ENCODE results near the gene MDH1.

The MDH1 gene

DNA sequence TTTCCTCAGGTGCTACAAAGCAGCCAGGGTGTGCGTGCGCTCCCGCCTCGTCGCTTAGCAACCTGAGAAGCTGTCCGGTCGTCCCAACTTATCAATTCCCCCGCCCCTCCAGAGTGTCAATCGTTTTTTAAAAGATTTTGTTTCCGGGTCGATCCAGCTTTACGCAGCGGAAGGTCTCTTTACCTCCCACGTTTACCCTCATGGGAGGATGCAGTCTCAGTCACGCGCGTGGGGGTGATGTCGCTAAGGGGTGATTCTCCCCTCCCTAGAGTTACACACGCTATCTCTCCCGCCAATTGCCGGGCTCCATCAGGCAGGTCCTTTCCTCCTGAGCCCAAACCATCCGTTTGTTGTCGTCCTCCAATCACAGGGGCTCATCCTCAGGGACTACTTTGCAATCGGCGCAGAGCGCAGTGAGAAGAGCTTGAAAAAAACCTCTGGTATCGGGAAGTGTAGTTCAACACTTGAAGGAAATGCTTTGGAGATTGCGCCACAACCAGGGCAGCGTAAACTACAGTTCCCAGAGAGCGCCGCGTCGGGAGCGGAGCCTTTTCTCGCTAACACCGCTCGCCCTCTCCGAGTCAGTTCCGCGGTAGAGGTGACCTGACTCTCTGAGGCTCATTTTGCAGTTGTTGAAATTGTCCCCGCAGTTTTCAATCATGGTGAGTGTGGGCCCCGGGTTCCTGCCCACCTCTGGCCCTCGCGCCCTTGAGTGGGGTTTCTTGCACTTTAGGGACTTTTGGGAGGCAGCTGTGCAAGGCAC lies at the start of gene MDH1, which contains the start of gene WDPCP:
TSS of gene MDH1 (plus strand) at position 579 of the 763 bp plus-strand sequence. CDS start at position 660, 81 bp downstream.
TSS of gene WDPCP (minus strand) at position 93 of the 763 bp plus-strand sequence. CDS start 206 bp downstream, outside the sequence.
- H3K4me3 ChIP-seq (ENCODE audit: control insufficient read depth, low read depth, low read length) = peak within 1 kb of the TSS; percentile 96
- DNase-seq (ENCODE audit: low read depth) = peak; percentile 100
- TF ChIP-seq CTCF (conservative IDR thresholded peaks at IDR 0.05; ENCODE audit: control insufficient read depth, insufficient read depth, low read depth, low read length) = no peak

DNA sequence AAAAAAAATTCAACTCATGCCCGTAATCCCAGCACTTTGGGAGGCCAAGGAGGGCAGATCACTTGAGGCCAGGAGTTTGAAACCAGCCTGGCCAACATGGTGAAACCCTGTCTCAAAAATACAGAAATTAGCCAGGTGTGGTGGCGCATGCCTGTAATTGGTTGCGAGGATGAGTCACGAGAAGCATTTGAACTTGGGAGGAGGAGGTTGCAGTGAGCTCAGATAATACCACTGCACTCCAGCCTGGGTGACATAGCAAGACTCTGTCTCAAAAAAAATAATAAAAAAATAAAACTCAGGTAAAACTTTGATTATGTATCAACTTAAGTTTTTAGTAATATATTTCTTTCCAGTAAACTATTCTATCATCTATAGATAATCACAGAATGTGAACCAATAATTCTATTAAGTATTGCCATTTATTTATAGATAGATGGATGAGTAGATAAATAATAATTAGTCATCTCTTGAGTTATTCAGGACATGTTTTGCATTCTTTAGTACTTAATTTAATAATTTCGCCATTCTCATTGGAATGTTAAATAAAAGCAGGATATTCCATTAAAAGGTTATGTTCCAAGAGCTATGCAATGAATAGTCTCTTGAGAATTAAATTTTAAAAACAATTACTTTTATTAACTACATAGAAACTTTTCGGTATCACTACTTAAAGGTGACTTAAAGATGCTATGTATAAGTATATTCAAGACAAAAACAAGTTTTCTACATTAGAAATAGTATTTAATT lies 49.2 kb upstream of the MDH1 start:
- TF ChIP-seq CTCF (conservative IDR thresholded peaks at IDR 0.05; ENCODE audit: control insufficient read depth, insufficient read depth, low read depth, low read length) = no peak
- peak; percentile 7 for DNase-seq (ENCODE audit: low read depth)
- H3K4me3 ChIP-seq (ENCODE audit: control insufficient read depth, low read depth, low read length) = no peak overlapping the region

DNA sequence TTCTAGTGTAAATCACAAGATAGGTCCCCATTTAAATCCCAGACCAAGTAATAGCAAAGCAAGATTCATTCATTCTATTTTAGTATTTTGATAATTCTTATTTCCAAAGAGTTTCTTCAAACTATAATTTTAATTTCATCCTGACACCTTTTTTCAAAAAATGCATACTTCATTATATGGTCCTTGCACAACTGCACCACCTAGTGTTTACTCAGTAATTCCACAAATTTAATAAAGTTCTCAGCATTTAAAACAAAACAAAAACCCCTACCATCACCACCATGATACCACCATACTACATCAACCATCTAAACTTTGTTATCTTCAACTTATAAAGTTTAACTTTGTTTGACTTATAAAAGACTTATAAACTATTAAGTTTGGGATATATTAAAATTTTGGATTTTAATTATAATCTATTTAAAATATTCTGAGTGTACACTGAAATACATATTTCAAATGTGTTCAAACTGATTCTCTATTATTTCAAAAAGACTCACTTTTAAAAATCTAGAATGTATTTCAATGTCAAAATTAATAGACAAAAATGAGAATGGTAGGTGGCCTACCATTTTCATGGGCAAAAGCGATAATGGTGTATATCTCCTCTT lies 44.6 kb upstream of the MDH1 start:
- TF ChIP-seq CTCF (conservative IDR thresholded peaks at IDR 0.05; ENCODE audit: control insufficient read depth, insufficient read depth, low read depth, low read length) = peak; percentile 58
- DNase-seq (ENCODE audit: low read depth) = peak; percentile 27
- no peak overlapping the region for H3K4me3 ChIP-seq (ENCODE audit: control insufficient read depth, low read depth, low read length)

GRCh38 chr2:63545023-63545422 lies 43.7 kb upstream of the MDH1 start:
- no peak overlapping the region for H3K4me3 ChIP-seq (ENCODE audit: control insufficient read depth, low read depth, low read length)
- TF ChIP-seq CTCF (conservative IDR thresholded peaks at IDR 0.05; ENCODE audit: control insufficient read depth, insufficient read depth, low read depth, low read length) = no peak
- no peak for DNase-seq (ENCODE audit: low read depth)

- H3K4me3 ChIP-seq (ENCODE audit: control insufficient read depth, low read depth, low read length) = no peak overlapping the region
- TF ChIP-seq CTCF (conservative IDR thresholded peaks at IDR 0.05; ENCODE audit: control insufficient read depth, insufficient read depth, low read depth, low read length) = no peak
- peak; percentile 15 for DNase-seq (ENCODE audit: low read depth)
Measured at GRCh38 chr2:63553049-63553448, 35.7 kb upstream of the MDH1 start.

GRCh38 chr2:63555299-63555698 lies 33.5 kb upstream of the MDH1 start:
- no peak for DNase-seq (ENCODE audit: low read depth)
- no peak for TF ChIP-seq CTCF (conservative IDR thresholded peaks at IDR 0.05; ENCODE audit: control insufficient read depth, insufficient read depth, low read depth, low read length)
- H3K4me3 ChIP-seq (ENCODE audit: control insufficient read depth, low read depth, low read length) = no peak overlapping the region
